GM12892 (cell line): ENCODE measurements around the gene YDJC.

Source experiments
- DNase-seq: peaks from one replicate; pipeline ENCODE4 v3.0.0; 2011; ENCODE audit not compliant: insufficient read length
- FAIRE-seq: peaks from 2 replicates; lab custom pipeline; 2011; peaks lifted over from hg19 to GRCh38; lab: Jason Lieb, UNC
- POLR2A ChIP-seq: IDR thresholded peaks from 2 replicates; pipeline ENCODE4 v1.6.1; 2011; ENCODE audit warnings: low read depth, low read length, control low read depth
- POLR2AphosphoS5 ChIP-seq: IDR thresholded peaks from 2 replicates; pipeline ENCODE4 v1.6.1; 2011; ENCODE audit warnings: low read depth, low read length, control low read depth
- TAF1 ChIP-seq: IDR thresholded peaks from 2 replicates; pipeline ENCODE4 v1.6.1; 2011; ENCODE audit warnings: low read depth, mild to moderate bottlenecking, control low read depth, low read length, borderline replicate concordance

The YDJC gene

DNA sequence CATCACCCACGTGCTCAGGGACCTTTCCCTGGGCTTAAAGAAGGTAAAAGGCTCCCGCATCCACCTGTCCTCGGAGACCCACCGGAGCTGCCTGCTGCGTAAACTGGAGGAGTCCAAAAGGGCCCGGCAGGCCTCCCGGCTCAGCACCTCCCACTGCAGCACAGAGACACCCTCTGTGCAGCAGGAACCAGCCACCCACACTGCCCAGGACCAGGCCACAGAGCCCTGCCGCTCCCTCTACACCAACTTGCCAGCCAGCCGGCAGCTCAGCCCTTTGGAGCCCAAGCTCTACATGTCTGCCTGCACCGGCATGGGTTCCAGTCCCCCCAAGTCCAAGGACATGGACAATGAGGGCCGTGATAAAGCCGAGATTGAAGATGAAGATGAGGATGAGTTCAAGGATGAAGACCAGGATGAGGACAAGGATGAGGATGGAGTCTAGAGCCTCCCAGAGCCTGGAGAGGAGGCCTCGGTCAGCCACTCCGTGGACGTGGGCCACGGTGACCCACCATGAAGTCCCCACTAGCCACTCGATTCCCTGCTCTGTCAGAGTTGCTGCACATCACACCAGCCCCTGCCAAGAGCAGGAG, 6.9 kb upstream of the YDJC start:
- DNase-seq = no peak
- FAIRE-seq = no peak
- TF ChIP-seq POLR2A (no peak), POLR2AphosphoS5 (no peak), TAF1 (no peak)

GRCh38 chr22:21635771-21636510, 6.1 kb upstream of the YDJC start:
- TF ChIP-seq POLR2AphosphoS5 (no peak), TAF1 (no peak), POLR2A (no peak)
- FAIRE-seq = no peak
- DNase-seq = no peak

DNA sequence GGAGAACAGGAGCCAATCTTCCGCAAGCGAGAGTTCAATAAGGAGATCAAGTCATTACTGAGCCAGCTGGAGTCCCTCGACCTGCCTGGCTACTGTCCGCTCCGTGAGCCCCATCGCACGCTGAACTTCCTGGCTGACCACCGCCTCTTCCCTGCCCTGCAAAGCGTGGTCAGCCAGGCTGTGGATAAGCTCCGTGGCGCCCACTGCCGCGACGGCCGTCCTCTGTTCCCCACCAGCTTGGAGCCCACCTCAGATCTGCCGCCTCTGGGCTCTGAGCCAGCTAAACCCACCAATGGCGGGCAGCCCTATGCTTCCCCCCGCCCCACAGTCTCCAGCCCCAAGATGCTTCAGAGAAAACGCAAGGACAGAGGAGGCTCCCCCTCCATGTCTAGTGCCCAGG, 5.0 kb upstream of the YDJC start:
- no peak for FAIRE-seq
- no peak for DNase-seq
- TF ChIP-seq POLR2A (no peak), POLR2AphosphoS5 (no peak), TAF1 (no peak)

DNA sequence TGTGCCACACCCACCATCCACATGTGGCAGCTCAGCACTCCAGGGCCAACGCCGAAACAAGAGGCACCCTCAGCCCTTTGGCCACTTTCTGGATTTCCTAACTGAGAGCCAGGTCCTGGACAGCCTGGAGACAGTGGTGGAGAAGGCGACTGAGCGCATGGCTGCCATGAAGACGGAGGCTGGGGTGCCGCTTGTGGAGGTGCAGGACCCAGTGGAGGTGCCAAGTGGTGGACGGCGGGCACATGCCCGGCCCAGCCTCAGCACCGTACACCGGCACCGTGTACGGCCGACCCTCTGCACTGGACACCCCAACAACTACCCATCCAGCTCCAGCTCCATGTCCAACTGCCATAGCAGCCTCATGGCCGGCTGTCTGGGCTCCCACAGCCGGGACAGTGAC, 4.3 kb upstream of the YDJC start:
- FAIRE-seq = no peak
- DNase-seq = no peak
- TF ChIP-seq POLR2A (no peak), TAF1 (no peak), POLR2AphosphoS5 (no peak)

GRCh38 chr22:21633481-21633880, 3.7 kb upstream of the YDJC start:
- FAIRE-seq = no peak
- DNase-seq = no peak
- TF ChIP-seq POLR2A (no peak), POLR2AphosphoS5 (no peak), TAF1 (no peak)

DNA sequence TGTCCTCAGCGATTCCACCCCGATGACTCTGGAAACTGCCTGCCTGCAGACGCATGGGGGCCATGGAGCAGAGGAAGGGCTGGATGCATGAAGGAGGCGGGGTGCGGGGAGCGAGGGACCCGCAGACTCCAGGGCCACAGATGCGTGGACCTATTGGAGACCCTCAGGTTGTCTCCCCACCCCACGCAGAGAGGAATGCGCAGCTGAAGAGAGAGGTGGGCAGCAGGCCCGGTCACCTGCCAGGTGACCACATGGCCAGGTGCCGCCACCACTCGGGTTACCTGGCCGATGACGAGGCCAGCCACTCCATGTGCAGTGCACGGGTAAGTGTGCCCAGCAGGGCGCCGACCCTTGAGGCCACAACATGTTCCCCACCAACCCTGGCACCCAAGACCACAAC, 3.1 kb upstream of the YDJC start:
- DNase-seq (no peak), FAIRE-seq (no peak)
- TF ChIP-seq POLR2AphosphoS5 (no peak), TAF1 (no peak), POLR2A (no peak)

GRCh38 chr22:21632237-21632895, 2.5 kb upstream of the YDJC start, which contains the start of gene CCDC116:
CCDC116 (plus strand) TSS chr22:21632760; CDS start chr22:21633182, 422 bp downstream.
- no peak for FAIRE-seq
- DNase-seq = no peak
- TF ChIP-seq TAF1 (no peak), POLR2AphosphoS5 (no peak), POLR2A (no peak)

DNA sequence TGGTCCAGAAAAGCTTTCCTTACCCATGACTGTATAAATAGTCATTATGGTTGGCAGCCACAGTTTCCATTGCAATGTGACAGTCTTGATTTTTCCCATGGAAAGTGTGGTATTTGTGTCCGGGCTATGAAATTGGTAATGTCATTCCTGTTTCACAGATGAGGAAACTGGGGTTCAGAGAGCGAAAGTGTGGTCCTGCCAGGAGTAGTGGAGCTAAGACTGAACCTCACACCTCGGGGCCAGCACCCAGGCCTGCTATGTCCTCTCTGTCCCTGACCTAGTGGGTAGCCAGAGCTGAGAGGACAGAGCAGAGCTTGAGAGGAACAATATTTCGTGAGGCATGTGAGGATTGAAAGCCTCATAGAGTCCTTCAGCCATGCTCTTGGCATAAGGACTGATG, 1.2 kb upstream of the YDJC start:
- no peak for TF ChIP-seq POLR2A
- TF ChIP-seq TAF1 = no peak
- TF ChIP-seq POLR2AphosphoS5 = no peak
- DNase-seq = no peak
- no peak for FAIRE-seq

- no peak for FAIRE-seq
Measured at GRCh38 chr22:21628386-21629254, 1.2 kb downstream of the YDJC start.

DNA sequence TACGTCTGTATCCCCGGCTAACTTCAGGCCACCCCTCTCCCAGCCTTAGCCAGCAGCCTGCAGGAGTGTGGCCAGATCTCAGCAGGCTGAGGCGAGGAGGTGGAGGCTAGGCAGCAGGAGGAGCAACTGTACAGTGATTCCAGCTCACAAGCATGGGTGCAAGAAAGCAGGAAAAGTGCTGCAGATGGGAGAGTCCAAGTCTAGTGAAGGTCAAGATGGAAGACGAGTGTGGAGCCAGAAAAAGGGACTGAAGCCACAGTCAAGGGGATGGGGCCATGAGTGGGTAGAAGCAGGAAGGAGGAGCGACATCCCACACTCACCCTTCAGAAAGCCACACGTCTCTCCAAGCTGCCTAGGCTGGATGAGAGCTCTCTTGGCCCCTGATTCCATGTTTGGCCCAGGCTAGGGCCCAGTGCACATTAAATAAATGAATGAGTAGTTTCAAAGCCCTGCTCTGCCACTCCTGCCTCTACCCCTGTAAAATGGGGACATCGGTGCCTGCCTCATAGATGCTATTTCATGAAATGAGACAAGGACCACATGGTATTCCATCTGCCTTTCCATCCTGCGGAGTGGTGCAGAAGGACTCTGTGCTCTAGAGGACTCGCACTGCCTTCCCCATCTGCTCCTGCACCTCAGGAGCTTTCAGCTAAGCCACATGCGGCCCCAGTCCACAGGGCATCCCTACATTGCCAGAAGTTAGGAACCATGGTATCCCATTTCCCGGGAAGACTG, 2.9 kb downstream of the YDJC start:
- FAIRE-seq (no peak), DNase-seq (no peak)
- peak; percentile 54 for TF ChIP-seq POLR2A
- TF ChIP-seq POLR2AphosphoS5 = peak; percentile 51; the same call in 1 of the 2 replicates
- no peak for TF ChIP-seq TAF1

More at GRCh38 chr22:21628386-21629254, 1.2 kb downstream of the YDJC start:
- no peak for DNase-seq
- TF ChIP-seq TAF1 = no peak
- TF ChIP-seq POLR2AphosphoS5 = no peak
- TF ChIP-seq POLR2A = no peak

- FAIRE-seq (no peak), DNase-seq (no peak)
- TF ChIP-seq POLR2AphosphoS5 = no peak
- TF ChIP-seq TAF1 = no peak
- no peak for TF ChIP-seq POLR2A
Measured at GRCh38 chr22:21626073-21626734, 3.6 kb downstream of the YDJC start.
